HEK293 (cell line): ENCODE results near the gene APOL2.

ENCODE experiments used
- CTCF ChIA-PET: fragments of 350-600 bp; formaldehyde crosslinking; extraction: SDS; loops from one replicate; lab custom pipeline; 2021; ENCODE audit warnings: antibody characterized with exemption; lab: Yijun Ruan, JAX
- POLR2A ChIA-PET: fragments of 300-600 bp; formaldehyde crosslinking; extraction: SDS; loops from one replicate; lab custom pipeline; 2020; ENCODE audit warnings: antibody characterized with exemption, inconsistent platforms; lab: Yijun Ruan, JAX
- H3K27ac ChIP-seq: fragments of 200-500 bp; sonication (Bioruptor generic); 2 replicates; pipeline ENCODE4 v1.5.1; 2014; ENCODE audit warnings: low read depth, low read length, control low read depth, inconsistent platforms; ENCODE audit errors: extremely low read depth
- H3K36me3 ChIP-seq, 2 experiments: fragments of 200-500 bp in 1 of 2; sonication (Bioruptor generic) in 1 of 2; 1 replicate in 1 of 2; 2 replicates in 1 of 2; pipeline ENCODE4 v1.5.1; 2014 to 2017; ENCODE audit warnings: inconsistent platforms in 2 of 2, low read length in 2 of 2; ENCODE audit not compliant: control insufficient read depth in 2 of 2, insufficient read depth in 1 of 2
- H3K4me1 ChIP-seq: fragments of 200-500 bp; sonication (Bioruptor generic); 2 replicates; pipeline ENCODE4 v1.5.1; 2014; ENCODE audit warnings: mild to moderate bottlenecking, low read length, inconsistent platforms; ENCODE audit not compliant: control insufficient read depth, insufficient read depth
- H3K4me3 ChIP-seq: 2 replicates; pipeline ENCODE4 v1.5.1; 2011; ENCODE audit warnings: low read depth, mild to moderate bottlenecking, control low read depth, low read length, moderate library complexity
- H3K9me3 ChIP-seq: fragments of 200-500 bp; sonication (Bioruptor generic); 2 replicates; pipeline ENCODE4 v1.5.1; 2014; ENCODE audit warnings: low read depth, low read length, inconsistent platforms; ENCODE audit not compliant: control insufficient read depth, insufficient read depth
- AEBP2 ChIP-seq: fragments of 450-650 bp; formaldehyde crosslinking; IDR thresholded peaks from 2 replicates; pipeline ENCODE4 v1.5.1; 2016; ENCODE audit warnings: missing biosample characterization, missing genetic modification characterization, borderline replicate concordance
- CTCF ChIP-seq: fragments of 450-650 bp; formaldehyde crosslinking; IDR thresholded peaks from 2 replicates; pipeline ENCODE4 v1.5.1; 2016; ENCODE audit warnings: missing biosample characterization, missing genetic modification characterization
- HOXC10 ChIP-seq: sonication (generic); formaldehyde crosslinking; IDR thresholded peaks from 2 replicates; pipeline ENCODE4 v1.8.1; 2023; ENCODE audit warnings: mild to moderate bottlenecking, missing genetic modification reagents
- REPIN1 ChIP-seq: fragments of 450-650 bp; formaldehyde crosslinking; IDR thresholded peaks from 2 replicates; pipeline ENCODE4 v1.5.1; 2017; ENCODE audit warnings: missing biosample characterization, missing genetic modification characterization, low read depth
- SCRT2 ChIP-seq: fragments of 450-650 bp; formaldehyde crosslinking; IDR thresholded peaks from 2 replicates; pipeline ENCODE4 v1.5.1; 2016; ENCODE audit warnings: missing biosample characterization, missing genetic modification characterization
- SETDB1 ChIP-seq: IDR thresholded peaks from one replicate; pipeline ENCODE4 v1.6.1; 2017; ENCODE audit warnings: mild to moderate bottlenecking, low read length, moderate library complexity, mixed read lengths; ENCODE audit not compliant: insufficient read length
- ZEB2 ChIP-seq: fragments of 450-650 bp; formaldehyde crosslinking; IDR thresholded peaks from 2 replicates; pipeline ENCODE4 v1.5.1; 2016; ENCODE audit warnings: missing biosample characterization, missing genetic modification characterization
- ZNF10 ChIP-seq: fragments of 450-650 bp; formaldehyde crosslinking; IDR thresholded peaks from 2 replicates; pipeline ENCODE4 v1.5.1; 2017; ENCODE audit warnings: missing biosample characterization, missing genetic modification characterization
- ZNF140 ChIP-seq: fragments of 450-650 bp; formaldehyde crosslinking; IDR thresholded peaks from 2 replicates; pipeline ENCODE4 v1.5.1; 2016; ENCODE audit warnings: missing biosample characterization, missing genetic modification characterization
- ZNF311 ChIP-seq: fragments of 450-650 bp; formaldehyde crosslinking; IDR thresholded peaks from 2 replicates; pipeline ENCODE4 v1.5.1; 2017; ENCODE audit warnings: missing biosample characterization, missing genetic modification characterization, borderline replicate concordance
- ZNF518A ChIP-seq: fragments of 450-650 bp; formaldehyde crosslinking; conservative IDR thresholded peaks from 2 replicates; pipeline ENCODE4 v1.5.1; 2016; ENCODE audit warnings: low read depth, missing biosample characterization, missing genetic modification characterization
- ZNF549 ChIP-seq: fragments of 450-650 bp; IDR thresholded peaks from 2 replicates; pipeline ENCODE4 v1.5.1; 2018; ENCODE audit warnings: missing biosample characterization, missing genetic modification characterization, mild to moderate bottlenecking, inconsistent platforms, moderate library complexity
- ZNF610 ChIP-seq: fragments of 450-650 bp; formaldehyde crosslinking; IDR thresholded peaks from 2 replicates; pipeline ENCODE4 v1.5.1; 2016; ENCODE audit warnings: missing biosample characterization, missing genetic modification characterization, borderline replicate concordance
- ZNF626 ChIP-seq: fragments of 450-650 bp; sonication (Bioruptor Pico); formaldehyde crosslinking; IDR thresholded peaks from 2 replicates; pipeline ENCODE4 v1.5.1; 2018; ENCODE audit warnings: missing biosample characterization, missing genetic modification characterization, inconsistent platforms
- ZNF837 ChIP-seq: fragments of 450-650 bp; formaldehyde crosslinking; IDR thresholded peaks from 2 replicates; pipeline ENCODE4 v1.5.1; 2016; ENCODE audit warnings: missing biosample characterization, missing genetic modification characterization
- TF ChIP-seq, protein P1 (sequence below): fragments of 450-650 bp; formaldehyde crosslinking; IDR thresholded peaks from 2 replicates; pipeline ENCODE4 v1.5.1; 2016; ENCODE audit warnings: missing biosample characterization, missing genetic modification characterization
- TF ChIP-seq, protein P2 (sequence below): fragments of 450-650 bp; formaldehyde crosslinking; IDR thresholded peaks from 2 replicates; pipeline ENCODE4 v1.5.1; 2016; ENCODE audit warnings: missing biosample characterization, missing genetic modification characterization
- TF ChIP-seq, protein P3 (sequence below): fragments of 450-650 bp; formaldehyde crosslinking; IDR thresholded peaks from 2 replicates; pipeline ENCODE4 v1.5.1; 2016; ENCODE audit warnings: missing biosample characterization, missing genetic modification characterization

The APOL2 gene

DNA sequence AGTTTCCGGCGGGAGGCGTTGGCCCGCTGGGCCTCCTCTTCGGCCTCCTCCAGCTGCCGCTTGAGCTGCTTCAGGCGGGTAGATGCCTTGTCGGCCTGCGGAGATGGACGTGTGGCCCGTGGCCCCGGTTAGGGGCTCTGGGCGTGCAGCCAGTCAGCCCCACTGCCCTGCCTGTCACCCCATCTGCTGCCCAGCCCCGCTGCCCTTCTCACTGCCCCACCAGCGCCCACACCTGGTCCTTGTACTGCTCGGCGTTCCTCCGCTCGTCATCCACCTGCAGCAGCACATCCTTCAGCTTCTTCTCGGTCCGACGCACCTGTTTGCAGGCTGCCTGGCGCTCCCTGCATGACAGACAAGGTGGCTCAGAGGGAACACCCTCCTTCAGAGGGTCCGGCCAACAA lies 44.8 kb upstream of the APOL2 start:
- Histone ChIP-seq H3K36me3 (peaks cover 34 to 85% of the 10 kb centered on the region in 2 experiments), H3K4me3 (no peak overlapping the region), H3K9me3 (no peaks in the 10 kb centered on the region), H3K4me1 (no peaks in the 10 kb centered on the region)
- ChIA-PET CTCF (interaction anchor here (0.7 to 3.8 kb wide), 2 partner anchors 15 to 202 kb away, joined by 3 to 47 read pairs; no protein-coding TSS in a partner anchor), POLR2A (no interaction called here)
- TF ChIP-seq ZNF140 (no peak), SETDB1 (no peak), ZNF311 (tag by site-specific recombination) (no peak), ZNF10 (tag by site-specific recombination) (no peak), CTCF (tag by site-specific recombination) (no peak), ZNF626 (tag by site-specific recombination) (no peak), ZNF610 (no peak), ZEB2 (tag by site-specific recombination) (no peak), REPIN1 (tag by site-specific recombination) (no peak), SCRT2 (tag by site-specific recombination) (no peak), HOXC10 (CRISPR knock-in tag) (no peak), ZNF518A (tag by site-specific recombination) (no peak), ZNF549 (tag by site-specific recombination) (no peak), AEBP2 (no peak), ZNF837 (tag by site-specific recombination) (no peak)
- TF ChIP-seq, protein P1, sequence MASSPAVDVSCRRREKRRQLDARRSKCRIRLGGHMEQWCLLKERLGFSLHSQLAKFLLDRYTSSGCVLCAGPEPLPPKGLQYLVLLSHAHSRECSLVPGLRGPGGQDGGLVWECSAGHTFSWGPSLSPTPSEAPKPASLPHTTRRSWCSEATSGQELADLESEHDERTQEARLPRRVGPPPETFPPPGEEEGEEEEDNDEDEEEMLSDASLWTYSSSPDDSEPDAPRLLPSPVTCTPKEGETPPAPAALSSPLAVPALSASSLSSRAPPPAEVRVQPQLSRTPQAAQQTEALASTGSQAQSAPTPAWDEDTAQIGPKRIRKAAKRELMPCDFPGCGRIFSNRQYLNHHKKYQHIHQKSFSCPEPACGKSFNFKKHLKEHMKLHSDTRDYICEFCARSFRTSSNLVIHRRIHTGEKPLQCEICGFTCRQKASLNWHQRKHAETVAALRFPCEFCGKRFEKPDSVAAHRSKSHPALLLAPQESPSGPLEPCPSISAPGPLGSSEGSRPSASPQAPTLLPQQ (tag by site-specific recombination), result no peak
- TF ChIP-seq, protein P2, sequence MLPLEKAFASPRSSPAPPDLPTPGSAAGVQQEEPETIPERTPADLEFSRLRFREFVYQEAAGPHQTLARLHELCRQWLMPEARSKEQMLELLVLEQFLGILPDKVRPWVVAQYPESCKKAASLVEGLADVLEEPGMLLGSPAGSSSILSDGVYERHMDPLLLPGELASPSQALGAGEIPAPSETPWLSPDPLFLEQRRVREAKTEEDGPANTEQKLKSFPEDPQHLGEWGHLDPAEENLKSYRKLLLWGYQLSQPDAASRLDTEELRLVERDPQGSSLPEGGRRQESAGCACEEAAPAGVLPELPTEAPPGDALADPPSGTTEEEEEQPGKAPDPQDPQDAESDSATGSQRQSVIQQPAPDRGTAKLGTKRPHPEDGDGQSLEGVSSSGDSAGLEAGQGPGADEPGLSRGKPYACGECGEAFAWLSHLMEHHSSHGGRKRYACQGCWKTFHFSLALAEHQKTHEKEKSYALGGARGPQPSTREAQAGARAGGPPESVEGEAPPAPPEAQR (tag by site-specific recombination), result no peak
- TF ChIP-seq, protein P3, sequence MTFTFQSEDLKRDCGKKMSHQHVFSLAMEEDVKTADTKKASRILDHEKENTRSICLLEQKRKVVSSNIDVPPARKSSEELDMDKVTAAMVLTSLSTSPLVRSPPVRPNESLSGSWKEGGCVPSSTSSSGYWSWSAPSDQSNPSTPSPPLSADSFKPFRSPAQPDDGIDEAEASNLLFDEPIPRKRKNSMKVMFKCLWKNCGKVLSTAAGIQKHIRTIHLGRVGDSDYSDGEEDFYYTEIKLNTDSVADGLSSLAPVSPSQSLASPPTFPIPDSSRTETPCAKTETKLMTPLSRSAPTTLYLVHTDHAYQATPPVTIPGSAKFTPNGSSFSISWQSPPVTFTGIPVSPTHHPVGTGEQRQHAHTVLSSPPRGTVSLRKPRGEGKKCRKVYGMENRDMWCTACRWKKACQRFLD (tag by site-specific recombination), result no peak
- TF ChIP-seq, all 188 proteins: peak for 0
- no peak overlapping the region for H3K27ac ChIP-seq
